ENCODE data around the gene MMP27. TPM values are rescaled to one million over a fixed set of nuclear protein-coding genes. Genes with fewer than 3 reads are reported as not detected.

Gene MMP27
- total RNA-seq, 1 donor from 2014 or later: not detected

DNA sequence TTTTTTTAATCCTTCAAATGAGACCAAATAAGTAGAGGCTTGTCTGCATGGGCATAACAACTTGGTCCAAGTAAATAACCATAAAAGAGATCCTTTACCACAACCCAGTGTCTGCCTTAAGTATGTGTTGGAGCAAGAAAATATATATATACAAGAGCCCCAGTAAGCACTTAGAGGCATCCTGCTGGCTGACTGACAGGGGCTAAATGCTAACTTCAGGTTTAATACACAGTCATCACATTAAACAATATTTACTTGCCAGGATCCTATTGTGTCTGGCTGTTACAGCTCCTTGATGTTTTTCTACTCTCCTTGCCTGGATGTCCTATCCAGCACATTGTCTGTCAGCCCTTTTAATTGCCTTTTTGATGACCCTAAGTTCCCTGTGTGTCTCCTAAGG is 43.0 kb downstream of the MMP27 start:
- Mint-ChIP-seq H3K9me3 (ENCODE audit: unreplicated experiment) (no peaks in the 10 kb centered on the region), H3K4me1 (ENCODE audit: unreplicated experiment) (peaks cover 3% of the 10 kb centered on the region), H3K27ac (ENCODE audit: unreplicated experiment) (no peak overlapping the region), H3K36me3 (ENCODE audit: unreplicated experiment) (no peaks in the 10 kb centered on the region), H3K4me3 (ENCODE audit: unreplicated experiment) (no peak overlapping the region), H3K27me3 (ENCODE audit: unreplicated experiment) (peaks cover 18% of the 10 kb centered on the region)
- TF ChIP-seq, protein P1, sequence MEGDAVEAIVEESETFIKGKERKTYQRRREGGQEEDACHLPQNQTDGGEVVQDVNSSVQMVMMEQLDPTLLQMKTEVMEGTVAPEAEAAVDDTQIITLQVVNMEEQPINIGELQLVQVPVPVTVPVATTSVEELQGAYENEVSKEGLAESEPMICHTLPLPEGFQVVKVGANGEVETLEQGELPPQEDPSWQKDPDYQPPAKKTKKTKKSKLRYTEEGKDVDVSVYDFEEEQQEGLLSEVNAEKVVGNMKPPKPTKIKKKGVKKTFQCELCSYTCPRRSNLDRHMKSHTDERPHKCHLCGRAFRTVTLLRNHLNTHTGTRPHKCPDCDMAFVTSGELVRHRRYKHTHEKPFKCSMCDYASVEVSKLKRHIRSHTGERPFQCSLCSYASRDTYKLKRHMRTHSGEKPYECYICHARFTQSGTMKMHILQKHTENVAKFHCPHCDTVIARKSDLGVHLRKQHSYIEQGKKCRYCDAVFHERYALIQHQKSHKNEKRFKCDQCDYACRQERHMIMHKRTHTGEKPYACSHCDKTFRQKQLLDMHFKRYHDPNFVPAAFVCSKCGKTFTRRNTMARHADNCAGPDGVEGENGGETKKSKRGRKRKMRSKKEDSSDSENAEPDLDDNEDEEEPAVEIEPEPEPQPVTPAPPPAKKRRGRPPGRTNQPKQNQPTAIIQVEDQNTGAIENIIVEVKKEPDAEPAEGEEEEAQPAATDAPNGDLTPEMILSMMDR (IDR thresholded peaks at IDR 0.05): no peak
- DNase-seq (ENCODE audit: extremely low spot score, unreplicated experiment): no peak

DNA sequence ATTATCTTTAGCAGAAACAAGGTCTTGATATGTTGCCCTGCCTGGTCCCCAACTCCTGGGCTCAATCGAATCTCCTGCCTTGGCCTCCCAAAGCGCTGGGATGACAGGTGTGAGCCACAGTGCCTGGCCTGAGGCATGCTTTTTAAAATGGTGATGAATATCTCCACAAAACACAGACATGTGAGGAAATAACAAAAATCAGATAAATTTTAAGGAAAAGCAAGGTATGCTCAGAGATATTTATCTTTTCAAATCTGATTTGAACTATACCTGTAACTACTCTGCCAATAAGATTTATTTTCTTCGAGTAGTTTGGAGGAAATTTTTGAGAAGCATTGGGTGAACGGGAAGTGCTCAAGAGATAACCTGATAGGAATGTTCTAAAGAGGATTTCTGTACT is 44.5 kb downstream of the MMP27 start:
- no peak for DNase-seq (ENCODE audit: extremely low spot score, unreplicated experiment)
- H3K27ac Mint-ChIP-seq (ENCODE audit: unreplicated experiment): no peak overlapping the region
- no peaks in the 10 kb centered on the region for H3K9me3 Mint-ChIP-seq (ENCODE audit: unreplicated experiment)
- TF ChIP-seq, protein P1 (IDR thresholded peaks at IDR 0.05): no peak
- H3K36me3 Mint-ChIP-seq (ENCODE audit: unreplicated experiment): no peaks in the 10 kb centered on the region
- peaks cover under 1% of the 10 kb centered on the region for H3K4me1 Mint-ChIP-seq (ENCODE audit: unreplicated experiment)
- H3K27me3 Mint-ChIP-seq (ENCODE audit: unreplicated experiment): peaks cover 32% of the 10 kb centered on the region
- no peak overlapping the region for H3K4me3 Mint-ChIP-seq (ENCODE audit: unreplicated experiment)

DNA sequence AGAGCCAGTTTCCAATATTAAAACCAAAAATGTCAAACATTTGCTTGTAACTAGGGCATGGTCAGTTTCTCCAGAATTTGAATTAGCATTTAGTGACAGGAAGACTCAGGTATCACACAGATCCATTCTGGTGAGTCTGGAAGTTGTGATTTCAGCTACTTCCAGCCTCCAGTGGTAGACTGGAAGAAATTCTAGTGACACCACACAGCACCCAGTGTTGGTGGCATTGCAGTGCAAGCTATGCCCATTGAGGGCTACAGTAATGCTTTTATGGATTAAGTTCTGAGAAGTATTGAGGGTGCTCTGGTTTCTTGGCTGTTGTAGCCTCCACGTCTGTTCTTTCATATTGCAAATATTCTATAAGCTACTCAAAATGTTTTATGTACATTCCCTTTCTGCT is 49.0 kb downstream of the MMP27 start:
- H3K4me1 Mint-ChIP-seq (ENCODE audit: unreplicated experiment): no peaks in the 10 kb centered on the region
- H3K9me3 Mint-ChIP-seq (ENCODE audit: unreplicated experiment): no peaks in the 10 kb centered on the region
- TF ChIP-seq, protein P1 (IDR thresholded peaks at IDR 0.05): no peak

DNA sequence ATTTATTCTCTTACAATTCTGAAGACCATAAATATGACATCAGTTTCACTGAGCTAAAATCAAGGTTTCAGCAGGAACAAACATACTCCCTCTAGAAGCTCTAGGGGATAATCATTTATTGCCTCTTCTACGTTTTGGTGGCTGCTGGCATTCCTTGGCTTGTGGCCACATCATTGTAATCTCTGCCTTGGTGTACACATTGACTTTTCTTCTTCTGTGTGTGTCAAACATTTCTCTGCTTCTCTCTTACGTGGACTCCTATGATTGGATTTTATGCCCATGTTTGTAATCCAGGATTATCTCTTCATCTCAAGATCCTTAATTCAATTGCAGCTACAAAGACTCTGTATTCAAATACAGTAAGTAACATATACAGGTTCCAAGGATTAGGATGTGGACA is 50.0 kb downstream of the MMP27 start:
- H3K27me3 Mint-ChIP-seq (ENCODE audit: unreplicated experiment): peaks cover 36% of the 10 kb centered on the region
- TF ChIP-seq, protein P1 (IDR thresholded peaks at IDR 0.05): no peak
- no peaks in the 10 kb centered on the region for H3K4me1 Mint-ChIP-seq (ENCODE audit: unreplicated experiment)
- H3K9me3 Mint-ChIP-seq (ENCODE audit: unreplicated experiment): no peaks in the 10 kb centered on the region
- H3K4me3 Mint-ChIP-seq (ENCODE audit: unreplicated experiment): no peak overlapping the region
- no peaks in the 10 kb centered on the region for H3K36me3 Mint-ChIP-seq (ENCODE audit: unreplicated experiment)
- DNase-seq (ENCODE audit: extremely low spot score, unreplicated experiment): no peak
- no peak overlapping the region for H3K27ac Mint-ChIP-seq (ENCODE audit: unreplicated experiment)

More for the DNA sequence above, 49.0 kb downstream of the MMP27 start:
- DNase-seq (ENCODE audit: extremely low spot score, unreplicated experiment): no peak
- Mint-ChIP-seq H3K36me3 (ENCODE audit: unreplicated experiment) (no peaks in the 10 kb centered on the region), H3K27me3 (ENCODE audit: unreplicated experiment) (peaks cover 39% of the 10 kb centered on the region), H3K27ac (ENCODE audit: unreplicated experiment) (no peak overlapping the region), H3K4me3 (ENCODE audit: unreplicated experiment) (no peak overlapping the region)

DNA sequence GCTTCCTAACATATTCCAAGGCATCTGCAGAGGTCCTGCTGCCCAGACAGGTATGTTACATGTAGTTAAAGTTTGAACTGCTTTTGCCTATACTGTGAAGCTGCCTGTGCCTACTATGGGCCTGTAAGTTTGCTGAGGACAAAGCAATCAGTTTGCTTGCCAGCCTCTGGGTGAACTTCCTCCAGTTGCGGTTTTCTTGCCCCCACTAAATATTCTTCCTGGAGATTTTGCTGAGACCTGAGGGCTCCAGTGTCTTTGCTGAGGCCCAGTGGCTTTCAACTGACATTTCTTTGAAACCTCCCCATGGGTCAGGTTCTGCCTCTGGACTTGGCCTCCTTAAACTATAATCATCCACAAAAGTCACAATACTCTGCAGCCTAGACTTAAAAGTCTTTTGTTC is 50.8 kb downstream of the MMP27 start:
- Mint-ChIP-seq H3K4me1 (ENCODE audit: unreplicated experiment) (no peaks in the 10 kb centered on the region), H3K4me3 (ENCODE audit: unreplicated experiment) (no peak overlapping the region)
- TF ChIP-seq, protein P1 (IDR thresholded peaks at IDR 0.05): no peak

More for the DNA sequence above, 50.8 kb downstream of the MMP27 start:
- Mint-ChIP-seq H3K36me3 (ENCODE audit: unreplicated experiment) (no peaks in the 10 kb centered on the region), H3K27me3 (ENCODE audit: unreplicated experiment) (peaks cover 35% of the 10 kb centered on the region), H3K27ac (ENCODE audit: unreplicated experiment) (no peak overlapping the region), H3K9me3 (ENCODE audit: unreplicated experiment) (no peaks in the 10 kb centered on the region)
- DNase-seq (ENCODE audit: extremely low spot score, unreplicated experiment): no peak

All from osteocyte (in vitro differentiated cells).